ENCODE results near the gene TLK2.
"Not testable (repeated sequence)": the region's sequence is repeated elsewhere in the genome, so short reads cannot be mapped to it uniquely, and the experiment has no call there.

The TLK2 gene

DNA sequence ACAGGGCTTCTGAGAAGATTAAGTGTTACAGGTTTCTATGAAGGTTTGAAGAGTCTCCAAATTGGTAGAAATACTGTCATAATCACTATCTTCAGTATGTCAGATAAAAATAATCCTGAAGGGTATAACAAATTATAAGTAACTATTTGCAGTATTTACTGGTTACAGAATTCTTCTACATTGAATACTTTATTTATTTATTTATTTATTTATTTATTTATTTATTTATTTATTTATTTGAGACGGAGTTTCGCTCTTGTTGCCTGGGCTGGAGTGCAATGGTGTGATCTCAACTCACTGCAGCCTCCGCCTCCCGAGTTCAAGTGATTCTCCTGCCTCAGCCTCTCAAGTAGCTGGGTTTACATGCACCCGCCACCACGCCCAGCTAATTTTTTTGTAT is 125.2 kb downstream of the TLK2 start:
- H3K4me3 ChIP-seq (ENCODE audit: low read length); H3K9me3 ChIP-seq (ENCODE audit: low read length); H2AFZ ChIP-seq (ENCODE audit: low read depth, low read length); H3K4me1 ChIP-seq (ENCODE audit: insufficient read depth, low read length); H3K27me3 ChIP-seq (ENCODE audit: insufficient read depth, low read length): not testable (repeated sequence)
- H3K36me3 ChIP-seq (ENCODE audit: insufficient read depth, low read length): peaks cover 72% of the 10 kb centered on the region

DNA sequence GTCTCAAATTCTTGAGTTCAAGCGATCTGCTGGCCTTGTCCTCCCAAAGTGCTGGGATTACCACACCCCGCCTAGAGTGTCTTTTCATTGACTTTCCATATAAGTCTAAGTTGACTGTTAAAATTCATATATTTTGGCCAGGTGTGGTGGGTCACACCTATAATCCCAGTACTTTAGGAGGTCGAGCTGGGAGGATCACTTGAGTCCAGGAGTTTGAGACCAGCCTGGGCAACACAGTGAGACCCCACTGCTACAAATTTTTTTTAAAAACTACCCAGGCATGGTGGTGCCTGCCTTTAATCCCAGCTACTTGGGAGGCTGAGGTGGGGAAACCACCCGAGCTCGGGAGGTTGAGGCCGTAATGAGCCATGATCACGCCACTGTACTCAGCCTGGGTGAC is 127.0 kb downstream of the TLK2 start:
- no peaks in the 10 kb centered on the region for H3K27me3 ChIP-seq (ENCODE audit: insufficient read depth, low read length)
- peaks cover 76% of the 10 kb centered on the region for H3K36me3 ChIP-seq (ENCODE audit: insufficient read depth, low read length)
- no peaks in the 10 kb centered on the region for H3K4me1 ChIP-seq (ENCODE audit: insufficient read depth, low read length)
- no peak overlapping the region for H3K4me3 ChIP-seq (ENCODE audit: low read length)
- H3K9me3 ChIP-seq (ENCODE audit: low read length): peaks cover 6% of the 10 kb centered on the region
- no peak overlapping the region for H2AFZ ChIP-seq (ENCODE audit: low read depth, low read length)

DNA sequence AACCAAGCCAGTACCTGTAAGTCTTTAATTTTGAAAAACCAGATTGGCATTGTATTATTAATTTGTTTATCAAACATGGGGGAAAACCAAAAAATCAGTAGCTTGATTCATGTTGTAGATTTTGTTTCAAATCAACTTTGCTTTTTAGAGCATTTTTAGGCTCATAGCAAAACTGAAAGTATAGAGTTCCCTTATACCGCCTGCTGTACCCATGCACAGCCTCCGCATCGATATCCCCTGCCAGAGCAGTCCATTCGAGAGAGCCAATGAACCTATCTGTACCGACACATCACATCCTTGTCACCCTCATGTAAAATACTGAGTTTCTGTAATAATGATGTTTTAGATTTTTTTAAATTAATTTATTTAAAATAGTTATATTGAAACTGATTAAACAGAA is 132.7 kb downstream of the TLK2 start:
- Histone ChIP-seq H3K4me3 (ENCODE audit: low read length) (no peak overlapping the region), H3K4me1 (ENCODE audit: insufficient read depth, low read length) (no peaks in the 10 kb centered on the region), H3K27me3 (ENCODE audit: insufficient read depth, low read length) (no peaks in the 10 kb centered on the region), H3K9me3 (ENCODE audit: low read length) (no peaks in the 10 kb centered on the region), H2AFZ (ENCODE audit: low read depth, low read length) (no peak overlapping the region), H3K36me3 (ENCODE audit: insufficient read depth, low read length) (peaks cover 67% of the 10 kb centered on the region)

DNA sequence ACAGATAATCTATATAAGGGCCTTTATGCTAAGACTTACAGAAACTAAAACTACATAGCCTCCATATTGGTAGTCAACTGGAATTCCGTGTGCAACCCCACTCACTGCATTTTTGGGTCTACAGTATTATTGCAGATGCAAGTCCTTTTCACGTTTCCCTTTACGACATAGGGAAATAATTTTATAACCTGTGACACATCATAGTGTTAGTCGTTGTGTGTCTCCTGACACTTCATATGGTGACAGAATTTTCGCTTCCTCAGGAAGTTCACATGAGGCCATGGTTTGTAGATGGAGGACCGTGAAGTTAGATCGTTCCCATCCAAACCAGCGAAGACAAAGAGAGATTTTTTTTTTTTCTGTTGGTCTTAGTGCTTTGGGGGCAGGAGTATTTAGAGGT is 133.1 kb downstream of the TLK2 start:
- Histone ChIP-seq H2AFZ (ENCODE audit: low read depth, low read length) (no peak overlapping the region), H3K9me3 (ENCODE audit: low read length) (no peaks in the 10 kb centered on the region), H3K36me3 (ENCODE audit: insufficient read depth, low read length) (peaks cover 64% of the 10 kb centered on the region), H3K4me1 (ENCODE audit: insufficient read depth, low read length) (no peaks in the 10 kb centered on the region), H3K4me3 (ENCODE audit: low read length) (no peak overlapping the region), H3K27me3 (ENCODE audit: insufficient read depth, low read length) (no peaks in the 10 kb centered on the region)

DNA sequence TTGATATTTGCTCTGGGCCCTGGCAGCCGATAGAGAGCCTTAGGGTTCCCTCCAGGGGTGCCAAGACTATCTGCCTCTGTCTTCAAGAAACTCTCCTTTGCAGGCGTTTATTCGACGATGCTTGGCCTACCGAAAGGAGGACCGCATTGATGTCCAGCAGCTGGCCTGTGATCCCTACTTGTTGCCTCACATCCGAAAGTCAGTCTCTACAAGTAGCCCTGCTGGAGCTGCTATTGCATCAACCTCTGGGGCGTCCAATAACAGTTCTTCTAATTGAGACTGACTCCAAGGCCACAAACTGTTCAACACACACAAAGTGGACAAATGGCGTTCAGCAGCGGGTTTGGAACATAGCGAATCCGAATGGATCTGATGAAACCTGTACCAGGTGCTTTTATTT is 133.7 kb downstream of the TLK2 start:
- H2AFZ ChIP-seq (ENCODE audit: low read depth, low read length); H3K4me3 ChIP-seq (ENCODE audit: low read length); H3K27me3 ChIP-seq (ENCODE audit: insufficient read depth, low read length); H3K4me1 ChIP-seq (ENCODE audit: insufficient read depth, low read length); H3K9me3 ChIP-seq (ENCODE audit: low read length): not testable (repeated sequence)
- H3K36me3 ChIP-seq (ENCODE audit: insufficient read depth, low read length): peaks cover 61% of the 10 kb centered on the region

DNA sequence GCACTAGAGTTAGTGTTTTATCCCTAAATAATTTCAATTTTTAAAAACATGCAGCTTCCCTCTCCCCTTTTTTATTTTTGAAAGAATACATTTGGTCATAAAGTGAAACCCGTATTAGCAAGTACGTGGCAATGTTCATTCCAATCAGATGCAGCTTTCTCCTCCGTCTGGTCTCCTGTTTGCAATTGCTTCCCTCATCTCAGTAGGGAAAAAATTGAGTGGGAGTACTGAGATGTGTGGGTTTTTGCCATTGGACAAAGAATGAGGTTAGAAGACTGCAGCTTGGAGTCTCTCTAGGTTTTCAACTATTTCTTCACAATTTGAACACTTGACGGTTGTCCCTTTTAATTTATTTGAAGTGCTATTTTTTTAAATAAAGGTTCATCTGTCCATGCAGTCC is 134.5 kb downstream of the TLK2 start:
- H3K27me3 ChIP-seq (ENCODE audit: insufficient read depth, low read length); H2AFZ ChIP-seq (ENCODE audit: low read depth, low read length); H3K4me3 ChIP-seq (ENCODE audit: low read length); H3K9me3 ChIP-seq (ENCODE audit: low read length): not testable (repeated sequence)
- H3K4me1 ChIP-seq (ENCODE audit: insufficient read depth, low read length): peaks cover 13% of the 10 kb centered on the region
- peaks cover 54% of the 10 kb centered on the region for H3K36me3 ChIP-seq (ENCODE audit: insufficient read depth, low read length)

DNA sequence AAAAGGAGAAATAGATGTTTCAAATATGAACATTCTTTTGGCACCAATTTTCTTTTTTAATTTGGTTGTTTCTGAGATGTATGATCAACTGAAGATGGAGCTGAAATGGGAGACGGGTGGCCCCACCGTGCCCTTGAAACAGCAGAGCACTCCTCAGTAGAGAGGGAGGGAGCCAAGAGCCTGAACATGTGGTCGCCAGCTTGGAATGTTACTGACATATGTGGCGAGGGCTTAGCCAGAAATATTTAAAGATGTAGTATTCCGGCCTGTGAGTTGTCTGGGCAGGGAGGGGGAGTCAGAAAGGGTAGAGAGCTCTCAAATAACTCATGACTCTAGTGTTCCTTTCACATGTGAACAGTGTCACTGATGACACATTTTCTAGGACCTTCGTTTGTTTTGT is 135.5 kb downstream of the TLK2 start:
- H2AFZ ChIP-seq (ENCODE audit: low read depth, low read length): no peak overlapping the region
- H3K27me3 ChIP-seq (ENCODE audit: insufficient read depth, low read length): no peaks in the 10 kb centered on the region
- no peak overlapping the region for H3K4me3 ChIP-seq (ENCODE audit: low read length)
- no peaks in the 10 kb centered on the region for H3K9me3 ChIP-seq (ENCODE audit: low read length)
- peaks cover 47% of the 10 kb centered on the region for H3K36me3 ChIP-seq (ENCODE audit: insufficient read depth, low read length)
- peaks cover 15% of the 10 kb centered on the region for H3K4me1 ChIP-seq (ENCODE audit: insufficient read depth, low read length)

DNA sequence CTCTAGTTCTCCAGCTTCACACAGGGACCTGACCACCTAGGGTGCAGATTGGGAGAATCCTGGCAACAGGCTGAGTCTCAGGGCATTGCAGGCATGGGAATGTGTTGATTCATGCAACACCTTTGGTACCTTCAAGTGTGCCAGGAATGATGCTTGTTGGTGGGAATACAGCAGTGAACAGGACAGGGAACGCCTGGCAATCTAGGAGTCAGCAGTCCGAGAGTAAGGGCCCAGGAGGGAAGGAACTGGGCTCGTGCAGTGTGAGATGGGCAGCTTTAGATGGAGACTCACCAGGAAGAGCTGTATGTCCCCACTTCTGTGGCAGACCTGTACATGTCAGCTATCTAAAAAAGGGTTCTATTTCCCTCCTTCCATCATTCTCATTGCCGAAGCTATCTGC is 136.9 kb downstream of the TLK2 start:
- peaks cover 33% of the 10 kb centered on the region for H3K36me3 ChIP-seq (ENCODE audit: insufficient read depth, low read length)
- no peaks in the 10 kb centered on the region for H3K9me3 ChIP-seq (ENCODE audit: low read length)
- no peak overlapping the region for H3K4me3 ChIP-seq (ENCODE audit: low read length)
- no peak overlapping the region for H2AFZ ChIP-seq (ENCODE audit: low read depth, low read length)
- peaks cover 15% of the 10 kb centered on the region for H3K4me1 ChIP-seq (ENCODE audit: insufficient read depth, low read length)
- H3K27me3 ChIP-seq (ENCODE audit: insufficient read depth, low read length): no peaks in the 10 kb centered on the region

DNA sequence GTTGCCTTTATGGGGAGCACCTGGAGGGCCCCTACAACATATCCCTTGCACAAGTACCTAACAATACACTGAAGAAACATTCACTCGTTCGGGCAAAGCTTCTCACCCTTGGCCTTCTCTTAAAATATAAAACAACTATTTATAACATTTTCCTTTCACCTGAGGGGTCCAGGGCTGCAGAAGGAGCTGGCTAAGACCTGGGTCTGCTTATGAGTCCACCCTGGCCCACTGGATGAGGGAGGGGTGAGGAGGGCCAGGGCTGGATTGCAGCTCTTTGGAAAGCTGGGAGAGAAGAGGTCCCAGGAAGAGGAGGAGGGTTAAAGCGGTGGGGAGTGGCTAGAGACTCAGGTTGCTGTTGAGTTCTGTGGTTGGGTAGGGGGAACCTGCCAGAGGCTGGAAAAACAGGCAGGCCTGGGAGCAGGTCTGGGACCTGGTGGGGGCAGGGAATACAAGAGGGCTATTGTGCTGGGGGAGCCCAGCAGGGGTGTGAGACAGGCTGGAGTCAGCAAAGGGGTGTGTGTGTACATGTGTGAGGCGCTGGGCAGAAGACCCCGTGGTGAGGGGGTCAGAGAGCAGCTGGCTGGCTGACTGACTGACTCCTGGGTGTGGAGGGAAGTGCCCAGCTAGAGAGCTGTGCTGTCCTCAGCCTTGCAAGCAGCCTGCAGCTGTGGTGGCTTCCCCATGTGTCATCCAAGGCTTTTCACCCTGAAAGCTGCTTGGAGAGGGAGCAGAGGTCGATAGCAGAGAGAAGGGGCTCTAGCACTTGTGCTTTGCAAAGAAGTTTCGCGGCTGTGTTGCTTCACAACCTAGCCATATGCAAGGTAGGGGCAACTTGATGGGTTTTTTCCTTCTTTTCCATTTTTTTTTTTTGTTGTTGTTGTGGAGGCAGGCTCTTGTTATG is 138.6 kb downstream of the TLK2 start:
- H3K9me3 ChIP-seq (ENCODE audit: low read length): no peaks in the 10 kb centered on the region
- H3K27me3 ChIP-seq (ENCODE audit: insufficient read depth, low read length): no peaks in the 10 kb centered on the region
- H3K36me3 ChIP-seq (ENCODE audit: insufficient read depth, low read length): peaks cover 17% of the 10 kb centered on the region
- no peak overlapping the region for H2AFZ ChIP-seq (ENCODE audit: low read depth, low read length)
- H3K4me3 ChIP-seq (ENCODE audit: low read length): no peak overlapping the region
- H3K4me1 ChIP-seq (ENCODE audit: insufficient read depth, low read length): peaks cover 15% of the 10 kb centered on the region

DNA sequence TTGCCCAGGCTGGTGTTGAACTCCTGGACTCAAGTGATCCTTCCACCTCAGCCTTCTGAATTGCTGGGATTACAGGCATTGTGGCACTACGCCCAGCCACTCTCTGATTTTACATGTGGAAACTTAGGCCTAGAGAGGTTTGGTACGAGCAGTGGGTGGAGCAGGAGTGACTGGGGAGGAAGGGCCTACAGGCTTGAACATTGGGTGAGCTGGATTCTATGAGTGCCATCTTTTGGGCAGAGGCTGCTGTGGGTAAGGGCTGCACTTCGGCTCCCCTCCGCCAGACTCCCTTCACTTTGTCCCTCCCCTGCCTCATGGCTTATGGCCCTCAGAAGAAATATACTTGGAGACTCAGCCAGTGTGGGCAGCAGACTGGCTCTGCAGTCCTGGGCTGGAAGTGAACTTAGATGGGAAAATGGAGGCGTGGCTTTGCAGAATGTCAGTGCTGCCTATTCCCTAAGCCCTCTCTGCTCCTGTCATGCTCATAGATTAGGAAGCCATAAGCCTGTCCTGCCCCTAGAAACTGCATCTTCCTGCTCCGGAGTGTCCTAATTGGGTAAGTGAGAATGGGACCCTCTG is 139.4 kb downstream of the TLK2 start:
- Histone ChIP-seq H2AFZ (ENCODE audit: low read depth, low read length) (no peak overlapping the region), H3K36me3 (ENCODE audit: insufficient read depth, low read length) (peaks cover 16% of the 10 kb centered on the region), H3K27me3 (ENCODE audit: insufficient read depth, low read length) (no peaks in the 10 kb centered on the region), H3K9me3 (ENCODE audit: low read length) (no peaks in the 10 kb centered on the region), H3K4me3 (ENCODE audit: low read length) (no peak overlapping the region), H3K4me1 (ENCODE audit: insufficient read depth, low read length) (peaks cover 15% of the 10 kb centered on the region)

DNA sequence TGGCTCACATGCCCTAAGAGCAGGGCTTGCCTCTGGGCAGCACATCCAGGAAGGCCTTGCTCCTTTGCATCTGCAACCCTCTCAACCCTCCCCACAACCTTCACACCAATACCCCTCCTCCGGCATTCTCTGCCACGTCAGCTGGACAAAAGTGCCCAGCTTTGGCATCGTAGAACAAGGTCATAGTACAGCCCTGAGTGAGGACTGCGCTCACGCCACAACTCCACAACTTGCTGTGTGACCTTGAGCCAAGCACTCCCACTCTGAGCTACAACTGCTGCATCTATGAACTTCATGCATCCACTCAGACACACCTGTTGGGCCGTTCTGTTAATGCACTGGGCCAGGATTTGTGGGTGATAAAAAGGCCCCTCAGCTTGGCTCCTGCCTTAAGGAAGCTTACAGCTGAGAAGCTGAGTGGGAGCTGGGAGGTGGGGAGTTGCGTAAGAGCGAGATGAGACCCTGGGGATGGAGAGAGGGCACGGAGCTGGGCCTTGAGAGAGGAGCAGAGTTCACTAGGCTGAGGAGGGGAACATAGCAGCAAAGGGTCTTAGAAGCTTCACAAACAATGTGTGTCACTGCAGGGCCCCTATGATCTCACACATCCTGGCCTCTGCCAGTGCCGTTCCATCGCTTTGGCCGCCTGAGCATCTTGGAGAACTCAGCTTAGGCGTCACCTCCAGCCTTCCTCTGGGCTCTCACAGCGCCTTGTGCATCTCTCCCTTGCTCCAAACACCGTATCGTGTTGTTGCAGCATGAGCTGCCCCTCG is 140.2 kb downstream of the TLK2 start:
- peaks cover 15% of the 10 kb centered on the region for H3K4me1 ChIP-seq (ENCODE audit: insufficient read depth, low read length)
- no peaks in the 10 kb centered on the region for H3K27me3 ChIP-seq (ENCODE audit: insufficient read depth, low read length)
- no peak overlapping the region for H3K4me3 ChIP-seq (ENCODE audit: low read length)
- H2AFZ ChIP-seq (ENCODE audit: low read depth, low read length): no peak overlapping the region
- peaks cover 16% of the 10 kb centered on the region for H3K36me3 ChIP-seq (ENCODE audit: insufficient read depth, low read length)
- H3K9me3 ChIP-seq (ENCODE audit: low read length): no peaks in the 10 kb centered on the region

DNA sequence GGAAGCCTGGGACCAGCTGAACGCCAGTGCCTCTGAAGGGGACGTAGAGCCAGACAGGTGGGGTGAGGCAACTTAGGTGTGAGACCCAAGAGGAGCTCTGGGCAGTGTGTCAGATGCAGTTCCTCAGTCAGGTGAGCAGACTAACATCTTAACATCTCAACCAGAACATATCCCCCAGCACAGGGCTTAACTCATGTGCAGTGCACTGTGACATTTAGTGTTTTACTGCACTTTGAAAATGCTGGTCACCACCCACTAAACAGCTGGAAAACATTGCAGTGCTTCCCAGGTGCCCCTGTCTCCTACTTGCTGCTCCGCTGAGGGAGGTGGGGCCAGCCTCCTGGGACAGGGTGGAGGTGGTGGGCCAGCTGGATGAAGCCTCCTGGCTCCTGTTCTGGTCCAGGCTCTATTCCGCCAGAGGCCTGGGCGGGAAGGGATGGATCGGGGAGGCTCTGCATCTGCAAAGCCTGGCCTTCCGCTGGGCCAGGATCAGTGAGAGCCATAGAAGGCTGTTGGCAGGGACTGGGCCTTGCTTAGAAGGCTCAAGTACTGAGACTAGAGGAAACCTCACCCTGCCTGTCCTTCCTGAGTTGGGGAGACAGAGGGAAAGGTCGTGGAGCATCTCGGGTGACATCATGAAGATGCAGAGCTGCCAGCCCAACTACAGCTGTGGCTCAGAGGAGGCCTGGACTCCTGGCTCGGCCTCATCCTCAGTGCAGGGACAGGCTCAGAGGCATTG is 141.0 kb downstream of the TLK2 start:
- no peak overlapping the region for H3K4me3 ChIP-seq (ENCODE audit: low read length)
- no peaks in the 10 kb centered on the region for H3K9me3 ChIP-seq (ENCODE audit: low read length)
- no peaks in the 10 kb centered on the region for H3K27me3 ChIP-seq (ENCODE audit: insufficient read depth, low read length)
- peaks cover 15% of the 10 kb centered on the region for H3K36me3 ChIP-seq (ENCODE audit: insufficient read depth, low read length)
- no peak overlapping the region for H2AFZ ChIP-seq (ENCODE audit: low read depth, low read length)
- H3K4me1 ChIP-seq (ENCODE audit: insufficient read depth, low read length): peaks cover 15% of the 10 kb centered on the region

DNA sequence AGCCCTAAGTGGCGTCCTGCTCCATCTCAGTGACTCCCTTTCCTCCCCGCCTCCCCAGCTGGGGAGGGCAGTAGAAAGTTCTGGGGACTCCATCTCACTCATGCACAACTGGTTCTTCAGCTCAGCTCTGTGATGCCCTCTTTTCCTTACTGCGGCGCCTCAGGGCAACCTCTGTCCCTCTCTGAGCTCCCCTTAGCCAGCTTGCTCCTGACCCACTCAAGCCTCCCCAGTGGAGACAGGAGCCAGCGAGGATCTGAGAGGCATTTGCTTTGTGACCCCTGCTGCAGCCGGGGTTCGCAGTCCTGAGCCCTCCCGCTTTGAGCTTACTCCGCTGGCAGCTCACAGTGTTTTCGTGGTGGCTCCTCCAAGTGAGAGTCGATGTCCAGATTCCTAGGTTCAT is 142.6 kb downstream of the TLK2 start:
- Histone ChIP-seq H2AFZ (ENCODE audit: low read depth, low read length) (no peak overlapping the region), H3K4me3 (ENCODE audit: low read length) (no peak overlapping the region), H3K36me3 (ENCODE audit: insufficient read depth, low read length) (peaks cover 12% of the 10 kb centered on the region)

More for the DNA sequence above, 142.6 kb downstream of the TLK2 start:
- Histone ChIP-seq H3K9me3 (ENCODE audit: low read length) (no peaks in the 10 kb centered on the region), H3K4me1 (ENCODE audit: insufficient read depth, low read length) (peaks cover 15% of the 10 kb centered on the region), H3K27me3 (ENCODE audit: insufficient read depth, low read length) (no peaks in the 10 kb centered on the region)
